Uterus (tissue), 2 donors: Measurements from ENCODE around the gene RIPOR2.

ENCODE experiments used
- CTCF ChIP-seq, 4 experiments: fragments of 200-600 bp in 2 of 4; fragments of 450-650 bp in 2 of 4; sonication (generic) in 2 of 4; IDR thresholded peaks; one replicate each; pipeline ENCODE4 v1.5.1; 2016 to 2019; ENCODE audit warnings: antibody characterized with exemption in 4 of 4, mild to moderate bottlenecking in 2 of 4, moderate library complexity in 1 of 4
- POLR2A ChIP-seq, 2 donors: fragments of 450-650 bp; IDR thresholded peaks; one replicate each; pipeline ENCODE4 v1.6.1; 2016; ENCODE audit warnings: antibody characterized with exemption in 2 of 2, mild to moderate bottlenecking in 1 of 2, moderate library complexity in 1 of 2

GRCh38 chr6:24824142-24824938 is 111.4 kb downstream of the RIPOR2 start:
- no peak for TF ChIP-seq CTCF (IDR thresholded peaks at IDR 0.05)
- no peak for TF ChIP-seq POLR2A (IDR thresholded peaks at IDR 0.05)
